Renal cortex interstitium (tissue), 11 donors: ENCODE measurements around the gene TBC1D22A. TPM values are rescaled to one million over a fixed set of nuclear protein-coding genes. Genes with fewer than 3 reads are reported as not detected.
"Not testable (repeated sequence)": the region's sequence is repeated elsewhere in the genome, so short reads cannot be mapped to it uniquely, and the experiment has no call there.

ENCODE experiments used
- DNase-seq, 11 donors: peaks; one replicate each; pipeline ENCODE4 v3.0.0-alpha.2; 2013; ENCODE audit warnings: low read depth in 9 of 11, low spot score in 4 of 11; ENCODE audit errors: extremely low read depth in 1 of 11
- polyA plus RNA-seq, 3 donors: library from polyadenylated mRNA; unstranded; fragments of 120-200 nt; gene quantifications; one replicate each; pipeline ENCODE4 v1.2.1, GENCODE V29; 2013; ENCODE audit not compliant: insufficient read length in 3 of 3

The TBC1D22A gene
- polyA plus RNA-seq, 3 donors = 16.1 to 19.0 (median 19.0) TPM

- no peak for DNase-seq
These were observed 18.8 kb downstream of the TBC1D22A start for GRCh38 chr22:46781291-46781690.

GRCh38 chr22:46782200-46782599 is 19.8 kb downstream of the TBC1D22A start:
- not testable (repeated sequence) for DNase-seq

- DNase-seq = no peak
These were observed 21.3 kb downstream of the TBC1D22A start for GRCh38 chr22:46783721-46784120.

GRCh38 chr22:46788441-46789172 is 26.2 kb downstream of the TBC1D22A start:
- DNase-seq = no peak

DNA sequence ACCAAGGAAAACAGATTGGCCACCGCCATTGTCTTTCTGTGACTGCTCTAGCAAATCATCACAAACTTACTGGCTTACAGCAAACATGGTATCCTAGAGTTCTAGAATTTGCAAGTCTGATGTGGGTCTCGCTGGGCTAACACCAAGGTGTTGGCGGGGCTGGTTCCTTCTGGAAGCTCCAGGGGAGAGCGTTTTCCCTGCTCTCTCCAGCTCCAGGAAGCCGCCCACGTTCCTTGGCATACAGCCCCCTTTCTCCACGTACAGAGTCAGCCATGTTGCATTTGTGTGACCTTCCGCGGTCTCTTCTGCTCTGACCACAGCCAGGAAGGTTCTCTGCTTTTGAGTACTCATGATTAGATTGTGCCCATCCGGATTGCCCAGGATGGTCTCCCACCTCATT is 27.5 kb downstream of the TBC1D22A start:
- no peak for DNase-seq

- no peak for DNase-seq
These were observed 28.8 kb downstream of the TBC1D22A start for GRCh38 chr22:46791201-46791731.

DNA sequence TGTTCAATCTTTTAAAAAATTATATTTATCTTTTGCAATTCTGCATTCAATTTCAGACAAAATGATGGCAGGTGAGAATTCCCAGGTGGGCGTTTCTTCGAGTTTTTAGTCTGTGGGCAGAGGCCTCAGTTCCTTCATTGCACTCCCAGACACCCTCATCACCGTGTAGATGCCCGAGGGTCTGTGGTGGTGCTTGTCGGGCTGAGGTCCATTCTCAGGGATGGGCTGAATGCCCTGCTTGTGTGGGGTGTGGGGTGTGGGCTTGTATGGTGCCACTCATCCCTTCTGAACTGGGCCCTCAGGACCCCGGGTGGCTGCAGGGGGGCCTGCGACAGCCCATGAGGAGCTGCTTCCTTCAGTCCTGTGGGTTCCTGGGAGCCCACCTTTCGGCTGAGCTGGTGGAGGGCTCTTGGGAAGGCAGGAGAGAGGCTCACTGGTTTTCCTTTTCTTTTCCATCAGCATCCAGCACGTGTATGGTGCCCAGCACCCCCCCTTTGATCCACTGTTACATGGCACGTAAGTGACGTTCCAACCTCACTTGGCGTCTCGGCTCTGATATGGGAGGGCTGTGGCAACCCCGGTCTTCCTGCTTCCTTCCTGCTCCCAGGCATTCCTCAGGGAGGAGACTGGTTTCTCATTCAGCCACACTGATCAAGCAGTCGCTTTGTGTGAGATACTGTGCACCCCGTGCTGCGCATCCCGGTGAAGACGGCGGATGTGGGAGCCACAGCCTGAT is 29.8 kb downstream of the TBC1D22A start:
- no peak for DNase-seq

- DNase-seq = no peak
These were observed 30.4 kb downstream of the TBC1D22A start for GRCh38 chr22:46792841-46793261.

DNA sequence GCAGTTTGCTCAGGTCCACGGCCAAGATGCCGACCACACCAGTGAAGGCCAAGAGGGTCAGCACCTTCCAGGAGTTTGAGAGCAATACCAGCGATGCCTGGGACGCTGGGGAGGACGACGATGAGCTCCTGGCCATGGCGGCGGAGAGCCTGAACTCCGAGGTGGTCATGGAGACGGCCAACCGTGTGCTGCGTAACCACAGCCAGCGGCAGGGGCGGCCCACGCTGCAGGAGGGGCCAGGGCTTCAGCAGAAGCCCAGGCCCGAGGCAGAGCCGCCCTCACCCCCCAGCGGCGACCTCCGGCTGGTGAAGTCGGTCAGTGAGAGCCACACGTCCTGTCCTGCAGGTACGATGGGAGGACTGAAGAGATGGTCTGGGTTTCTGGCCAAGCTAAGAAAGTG is 31.0 kb downstream of the TBC1D22A start:
- no peak for DNase-seq

DNA sequence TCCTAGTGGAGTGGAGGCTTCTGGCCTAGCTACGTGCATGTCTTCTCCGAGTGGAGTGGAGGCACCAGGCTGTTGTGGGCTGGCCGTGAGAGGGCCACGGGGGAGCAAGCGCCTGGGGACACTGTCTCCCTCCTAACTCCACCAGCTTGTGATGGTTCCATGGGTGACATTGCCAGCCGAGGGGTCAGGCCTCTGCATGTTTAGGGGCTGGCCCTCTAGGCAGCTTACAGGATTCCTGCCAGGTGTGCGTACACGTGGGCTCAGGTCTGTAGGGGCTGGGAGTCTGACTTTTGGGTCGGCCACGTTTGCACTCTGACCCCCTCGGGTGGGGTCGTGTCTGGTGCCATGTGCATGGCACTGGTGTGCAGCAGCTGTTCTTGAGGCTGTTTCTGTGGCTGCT is 31.6 kb downstream of the TBC1D22A start:
- DNase-seq = no peak

DNA sequence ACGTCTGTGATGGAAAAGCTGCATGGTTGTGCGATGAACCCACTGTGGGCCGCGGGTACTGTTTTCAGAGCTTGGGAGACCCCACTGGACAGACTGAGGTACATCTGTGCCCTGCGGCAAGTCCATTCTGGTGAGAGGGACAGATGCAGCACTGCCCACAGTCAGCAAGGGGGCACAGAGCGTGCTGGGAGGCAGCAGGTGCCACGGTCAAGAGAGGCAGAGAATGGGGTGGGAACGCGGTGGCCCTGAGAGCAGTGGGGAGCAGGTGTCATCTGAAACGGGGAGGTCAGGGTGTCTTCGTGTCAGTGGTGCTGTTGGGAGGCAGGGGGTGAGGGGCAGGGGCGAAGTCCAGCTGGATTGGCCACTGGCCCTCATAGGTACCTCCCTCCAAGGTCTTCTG is 32.0 kb downstream of the TBC1D22A start:
- DNase-seq = no peak

DNA sequence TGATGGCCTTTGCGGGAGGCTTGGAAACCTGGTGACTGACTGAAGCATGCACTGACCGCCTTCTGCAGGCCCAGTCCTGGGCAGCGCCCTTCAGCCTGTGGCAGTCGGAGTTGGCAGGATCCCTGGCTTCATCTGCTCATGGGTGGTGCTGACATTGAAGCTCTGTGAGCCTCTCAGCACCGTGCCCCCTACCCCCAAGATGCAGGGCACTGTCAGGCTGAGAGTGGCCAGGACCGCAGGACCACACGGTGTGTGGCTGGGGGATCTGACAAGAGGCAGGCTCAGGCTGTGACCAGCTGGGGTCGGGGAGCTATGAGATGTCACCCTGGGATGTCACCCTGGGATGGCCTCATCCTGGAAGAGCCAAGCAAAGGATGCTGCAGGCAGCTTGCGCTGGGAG is 32.7 kb downstream of the TBC1D22A start:
- no peak for DNase-seq

- DNase-seq = no peak
These were observed 33.6 kb downstream of the TBC1D22A start for GRCh38 chr22:46795845-46796565.

GRCh38 chr22:46796566-46797195 is 34.2 kb downstream of the TBC1D22A start:
- no peak for DNase-seq

- DNase-seq = peak in 1 of 11 donors; percentile 45
These were observed 34.9 kb downstream of the TBC1D22A start for GRCh38 chr22:46797355-46797754.

DNA sequence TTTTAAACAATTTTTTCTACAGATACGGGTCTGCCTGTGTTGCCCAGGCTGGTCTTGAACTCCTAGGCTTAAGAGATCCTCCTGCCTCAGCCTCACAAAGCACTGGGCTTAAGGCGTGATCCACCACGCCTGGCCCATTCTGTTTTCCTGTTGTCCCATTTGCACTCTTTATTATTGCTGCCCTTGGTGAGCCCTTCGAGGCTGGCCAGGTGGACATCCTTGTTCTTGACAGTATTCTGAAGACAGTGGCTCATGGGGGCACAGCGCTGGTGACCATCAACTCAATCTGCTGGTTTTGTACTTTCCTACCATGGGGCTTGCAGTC is 35.6 kb downstream of the TBC1D22A start:
- no peak for DNase-seq

GRCh38 chr22:46798366-46799350 is 36.2 kb downstream of the TBC1D22A start:
- DNase-seq = peak in 9 of 11 donors; percentile 46 to 67 (median 62)

- no peak for DNase-seq
These were observed 37.2 kb downstream of the TBC1D22A start for GRCh38 chr22:46799626-46800025.
